ENCODE results near the gene TMEM273. TPM values are rescaled to one million over a fixed set of nuclear protein-coding genes. Genes with fewer than 3 reads are reported as not detected.
A peak's percentile ranks its signal among the peaks of the same experiment; 100 is the strongest.

Gene TMEM273
- total RNA-seq, 1 experiment from 2014 or later, result not detected

DNA sequence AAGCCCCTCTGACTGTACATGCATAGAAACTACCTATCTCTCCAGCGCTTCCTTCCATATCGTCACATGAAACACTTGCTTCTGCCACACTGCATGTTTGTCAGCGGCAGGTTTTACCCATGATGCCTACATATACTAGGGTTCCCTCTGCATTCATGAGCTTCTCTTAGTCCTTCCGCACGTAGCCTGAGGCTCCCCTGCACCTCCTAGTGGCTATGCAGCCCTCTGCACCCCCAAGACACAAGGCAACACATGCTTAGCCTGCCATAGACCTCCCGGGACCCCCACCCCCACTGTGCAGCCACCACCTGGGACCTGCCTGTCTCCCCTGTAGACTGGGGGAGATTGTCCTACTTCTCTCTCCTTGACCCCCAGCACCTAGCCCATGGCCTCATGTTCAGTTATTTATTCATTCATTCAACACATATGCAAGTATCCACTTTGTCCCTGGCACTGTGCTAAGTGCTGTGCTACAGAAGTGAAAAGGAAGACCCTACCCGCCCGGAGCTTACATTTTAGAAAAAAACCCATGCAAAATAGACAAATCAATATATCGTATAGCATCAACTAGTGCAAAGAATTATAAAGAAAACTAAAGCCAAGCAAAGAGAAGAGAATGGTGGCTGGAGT lies 23.5 kb downstream of the TMEM273 start:
- DNase-seq (ENCODE audit: low read depth), result peak; percentile 19

DNA sequence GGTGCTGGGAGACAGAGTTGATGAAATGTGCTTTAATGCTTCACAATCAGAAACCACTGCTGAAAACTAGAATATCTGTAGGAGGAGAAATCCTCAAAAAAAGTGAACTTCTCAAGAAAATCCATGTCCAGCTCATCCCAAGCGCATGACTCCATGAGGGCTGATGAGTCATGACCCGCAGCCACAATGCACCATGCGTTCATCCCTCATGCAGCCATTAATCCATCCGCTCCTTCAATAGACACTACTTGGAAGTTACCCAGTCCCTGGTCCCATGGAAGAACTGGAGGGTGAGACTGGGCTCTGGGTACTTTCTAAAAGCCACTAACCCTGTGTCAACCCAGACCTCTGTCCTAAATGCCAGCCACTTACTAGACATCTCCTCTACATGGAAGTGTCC lies 24.4 kb downstream of the TMEM273 start:
- DNase-seq (ENCODE audit: low read depth), result peak; percentile 77

DNA sequence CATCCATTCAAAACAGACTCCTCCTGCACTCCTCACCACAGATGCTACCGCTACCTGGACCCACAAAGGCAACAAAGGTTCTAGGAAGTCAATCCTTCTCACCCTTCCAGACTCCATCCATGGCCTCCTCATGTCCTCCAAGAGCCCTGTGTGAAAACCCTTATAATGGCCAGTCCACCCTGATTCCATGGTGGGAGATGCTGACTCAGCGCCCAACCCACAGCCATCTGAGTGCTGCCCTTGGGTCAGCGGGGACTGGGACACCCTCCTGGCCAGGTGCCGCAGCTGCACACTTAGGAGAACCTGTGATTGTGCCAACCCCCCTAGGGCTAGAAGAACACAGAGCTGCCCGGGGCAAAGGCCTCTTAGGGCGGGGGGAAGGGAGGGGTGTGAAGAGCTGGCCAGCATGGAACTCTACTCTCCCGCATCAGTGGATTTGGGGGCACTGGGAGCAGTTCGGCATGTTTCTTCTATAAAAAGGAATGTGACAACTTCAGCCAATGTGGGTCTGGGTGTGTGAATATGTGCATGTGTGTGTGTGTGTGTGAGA lies 25.4 kb downstream of the TMEM273 start:
- DNase-seq (ENCODE audit: low read depth), result no peak

DNA sequence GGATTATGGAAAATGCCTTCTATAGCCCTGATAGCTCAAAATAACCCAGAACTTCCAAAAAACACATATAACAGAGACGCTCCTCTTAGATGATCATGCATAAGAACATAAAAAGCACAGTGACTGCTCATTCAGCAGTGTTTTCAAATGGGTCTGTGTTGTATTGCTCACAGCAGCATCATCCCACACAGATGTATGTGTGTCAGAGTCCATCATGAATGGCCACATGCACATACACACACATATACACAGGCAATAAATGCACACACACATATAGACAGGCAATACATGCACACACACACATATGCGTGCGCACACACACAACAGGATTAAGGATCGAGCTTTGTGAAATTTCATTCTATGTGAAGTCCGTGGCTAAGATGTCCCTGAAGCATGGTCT lies 26.1 kb downstream of the TMEM273 start:
- DNase-seq (ENCODE audit: low read depth), result no peak

DNA sequence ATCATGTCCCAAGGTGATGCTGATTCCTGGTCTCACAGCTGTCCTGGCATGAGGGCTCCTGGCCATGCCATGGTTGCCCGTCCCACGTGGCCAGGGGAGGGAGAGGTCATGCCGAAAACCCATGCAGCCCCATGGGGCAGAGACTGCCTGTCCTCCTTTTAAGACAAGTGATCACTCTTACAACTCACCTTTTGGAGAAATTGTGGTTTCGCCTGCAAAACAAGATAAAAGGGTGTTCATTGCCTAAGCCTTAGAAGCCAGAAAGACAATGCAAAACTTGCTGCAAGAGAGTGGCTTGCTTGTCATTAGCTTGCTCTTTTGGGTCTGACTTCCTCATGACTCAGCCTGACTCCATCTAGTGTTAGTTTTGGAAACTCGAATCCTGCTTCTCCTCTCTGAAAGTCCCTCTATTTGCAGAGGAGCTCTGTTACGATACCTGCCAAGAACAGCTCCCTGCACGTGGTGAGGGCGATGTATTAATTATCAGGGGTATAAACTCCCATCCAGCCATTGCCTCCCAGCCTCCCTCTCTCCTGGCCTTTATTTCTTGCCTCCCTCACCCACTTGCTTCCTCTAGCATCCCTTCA lies 26.7 kb downstream of the TMEM273 start:
- DNase-seq (ENCODE audit: low read depth), result peak; percentile 58

DNA sequence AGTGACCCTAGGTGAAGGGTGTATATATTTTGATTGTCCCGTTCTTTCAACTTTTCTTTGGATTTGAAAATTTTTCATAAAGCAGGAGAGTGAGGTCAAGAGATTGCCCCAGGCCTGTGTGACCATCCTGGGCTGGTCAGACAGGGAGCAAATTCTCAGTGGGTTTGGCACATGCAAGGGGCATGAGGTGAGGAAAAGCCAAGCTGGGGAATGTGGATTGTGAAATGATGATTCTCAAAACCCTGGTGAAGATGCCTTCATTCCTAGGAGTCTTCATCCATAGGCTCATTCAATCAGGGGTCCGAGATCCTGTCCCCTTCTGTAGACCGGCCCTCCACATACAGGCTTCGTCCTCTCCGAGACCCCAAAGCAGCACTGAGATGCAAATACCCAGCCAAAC lies 27.4 kb downstream of the TMEM273 start:
- no peak for DNase-seq (ENCODE audit: low read depth)

DNA sequence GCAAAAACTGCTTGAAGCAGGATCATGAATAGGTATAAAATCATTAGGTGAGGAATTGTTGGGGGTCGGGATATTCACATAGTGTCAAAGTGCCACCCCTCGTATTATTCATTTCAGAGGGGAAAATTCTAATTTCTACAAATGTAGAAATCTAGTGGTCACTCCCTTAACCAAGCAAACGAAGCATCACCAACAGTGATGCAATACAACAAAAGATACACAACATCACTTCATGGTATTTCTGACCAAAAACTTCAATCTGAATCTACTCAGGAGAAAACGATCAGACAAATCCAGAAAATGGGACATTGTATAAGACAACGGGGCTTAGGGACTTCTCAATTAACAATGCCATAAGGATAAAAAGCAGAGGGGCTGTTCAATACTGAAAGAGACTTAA lies 28.1 kb downstream of the TMEM273 start:
- no peak for DNase-seq (ENCODE audit: low read depth)

DNA sequence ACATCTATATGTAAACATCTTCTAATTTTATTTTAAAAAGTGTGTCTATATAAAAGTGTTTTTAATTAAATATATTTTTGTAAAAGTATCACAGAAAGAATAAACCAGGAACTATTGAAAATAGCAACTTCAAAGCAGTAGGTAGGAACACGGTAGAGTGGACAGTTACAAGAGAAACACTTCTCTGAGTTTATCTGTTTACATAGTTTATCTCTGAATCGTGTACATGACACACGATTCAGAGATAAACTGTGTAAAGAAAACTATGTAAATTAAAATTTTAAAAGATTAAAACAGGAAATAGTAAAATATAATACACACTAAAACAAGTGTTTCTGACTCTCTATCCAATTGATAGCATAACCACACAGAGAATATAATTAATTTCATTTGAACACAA lies 29.3 kb downstream of the TMEM273 start:
- no peak for DNase-seq (ENCODE audit: low read depth)

DNA sequence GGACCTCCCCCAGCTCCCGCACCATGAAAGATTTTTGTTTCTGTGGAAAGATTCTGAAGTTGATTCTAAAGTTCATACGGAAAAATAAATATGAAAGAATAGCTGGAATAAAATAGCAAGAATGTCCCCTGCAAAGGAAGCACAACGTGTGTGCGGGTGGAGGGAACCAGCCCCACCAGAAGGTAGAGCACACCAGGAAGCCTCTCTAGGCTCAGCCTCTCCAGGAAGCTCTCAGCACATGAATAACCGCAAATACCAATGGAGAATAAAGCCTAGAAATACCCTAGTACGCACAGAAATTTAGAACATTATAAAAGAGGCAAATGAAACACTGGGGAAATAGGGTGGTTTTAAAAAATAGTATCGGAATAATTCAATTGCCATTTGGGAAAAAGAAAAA lies 29.8 kb downstream of the TMEM273 start:
- no peak for DNase-seq (ENCODE audit: low read depth)

DNA sequence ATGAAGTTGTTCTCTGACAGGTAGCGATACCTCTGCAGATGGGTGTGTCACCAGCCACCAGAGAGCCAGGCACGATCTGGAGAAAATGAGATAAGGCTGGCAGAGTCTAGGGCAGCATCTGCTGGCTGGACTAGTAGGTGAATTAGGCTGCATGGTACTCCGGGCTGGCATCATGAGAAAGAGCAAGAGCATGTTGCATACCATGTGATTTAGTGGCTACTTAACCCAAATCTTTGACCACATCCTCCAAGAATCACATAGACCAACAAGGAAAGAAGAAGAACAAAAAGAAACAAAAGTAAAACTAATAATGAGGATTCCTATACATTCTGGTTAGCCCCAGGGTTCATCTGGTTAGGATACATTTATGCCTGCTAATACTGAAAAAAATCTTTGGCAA lies 31.0 kb downstream of the TMEM273 start:
- no peak for DNase-seq (ENCODE audit: low read depth)

DNA sequence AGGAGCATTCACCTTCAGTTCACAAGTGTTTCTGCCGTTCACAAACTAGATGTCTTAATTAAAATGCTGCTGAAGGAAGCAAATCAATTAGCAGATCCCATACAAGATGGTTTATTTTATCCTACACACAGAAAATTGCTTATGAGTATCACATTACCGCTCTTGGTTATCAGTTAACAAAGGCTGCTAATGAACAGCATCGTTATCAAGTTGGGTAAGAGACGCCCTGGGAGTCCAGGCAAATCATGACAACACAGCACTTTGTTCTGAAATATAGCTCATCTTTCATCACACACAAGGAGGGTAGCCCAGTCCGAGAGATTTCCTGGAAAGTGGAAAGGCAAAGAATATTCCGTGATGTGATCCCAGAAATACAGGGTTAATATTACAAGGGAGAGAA lies 33.5 kb downstream of the TMEM273 start:
- no peak for DNase-seq (ENCODE audit: low read depth)

DNA sequence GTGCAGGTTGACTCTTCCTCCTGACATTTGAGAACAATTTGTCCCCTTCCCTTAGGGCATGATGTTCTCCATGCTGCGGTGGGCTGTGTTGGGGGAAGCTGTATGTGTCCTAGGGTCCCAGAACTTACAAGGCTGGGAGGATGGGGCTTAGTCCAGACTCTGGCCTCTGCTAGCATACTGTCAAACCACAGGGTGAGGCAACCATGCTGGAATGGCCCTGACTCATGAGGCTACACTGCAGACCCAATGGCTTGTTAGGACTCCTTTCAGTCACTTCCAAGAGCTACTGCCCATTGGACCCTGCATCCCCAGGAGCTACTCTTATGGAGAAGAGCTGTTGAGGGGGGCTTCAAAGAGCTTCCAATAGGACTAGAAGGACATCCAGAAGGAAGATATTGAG lies 34.2 kb downstream of the TMEM273 start:
- peak; percentile 31 for DNase-seq (ENCODE audit: low read depth)

DNA sequence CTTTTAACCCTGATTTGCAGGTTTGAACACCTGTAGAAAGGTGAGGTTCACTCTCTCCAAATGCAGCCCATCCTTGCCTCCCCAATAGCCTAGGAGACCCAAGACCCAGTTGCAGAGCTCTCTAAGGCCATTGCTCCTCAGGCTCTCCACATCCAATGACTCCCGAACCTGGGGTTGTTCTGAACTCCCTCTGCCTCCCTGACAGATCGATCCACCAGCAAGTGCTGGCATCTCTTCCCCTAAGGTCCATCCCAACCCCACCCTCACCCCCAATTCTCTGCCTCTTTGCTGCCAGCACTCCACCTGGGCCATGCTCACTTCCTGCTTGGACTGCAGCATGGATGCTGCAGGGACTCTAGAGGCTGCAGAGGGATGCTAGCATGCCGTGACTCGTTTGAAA lies 35.1 kb downstream of the TMEM273 start:
- DNase-seq (ENCODE audit: low read depth), result no peak

DNA sequence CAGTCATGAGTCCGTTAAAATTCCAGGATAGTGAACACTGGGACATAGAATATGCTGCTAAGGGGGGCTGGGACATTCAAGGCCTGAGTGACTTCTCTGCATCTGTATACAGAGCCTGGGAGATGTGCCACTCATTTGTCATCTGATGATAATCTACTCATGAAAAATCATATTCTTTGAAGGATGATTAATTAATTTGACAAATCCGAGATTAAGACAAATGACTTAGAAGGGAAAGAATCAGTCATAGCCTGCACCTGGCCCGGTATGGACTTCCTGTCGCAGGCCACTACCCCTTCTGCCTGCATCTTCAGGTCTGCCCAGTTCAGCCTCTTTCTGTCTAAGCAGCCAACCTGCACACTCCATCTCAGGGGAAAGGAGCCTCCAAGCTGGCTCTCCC lies 35.5 kb downstream of the TMEM273 start:
- no peak for DNase-seq (ENCODE audit: low read depth)

DNA sequence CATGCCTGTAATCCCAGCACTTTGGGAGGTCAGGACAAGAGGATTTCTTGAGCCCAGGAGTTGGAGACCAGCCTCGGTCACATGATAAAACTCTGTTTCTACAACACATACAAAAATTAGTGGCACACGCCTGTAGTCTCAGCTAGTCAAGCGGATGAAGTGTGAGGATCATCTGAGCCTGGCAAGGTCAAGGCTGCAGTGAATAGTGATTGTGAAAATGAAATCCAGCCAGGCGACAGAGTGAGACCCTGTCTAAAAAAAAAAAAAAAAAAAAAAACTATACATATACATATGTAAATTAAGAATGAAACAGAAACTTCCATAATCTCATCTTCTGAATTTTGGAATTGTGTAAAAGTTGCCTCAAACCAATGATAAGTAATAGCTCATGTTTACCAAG lies 36.2 kb downstream of the TMEM273 start:
- DNase-seq (ENCODE audit: low read depth), result no peak

DNA sequence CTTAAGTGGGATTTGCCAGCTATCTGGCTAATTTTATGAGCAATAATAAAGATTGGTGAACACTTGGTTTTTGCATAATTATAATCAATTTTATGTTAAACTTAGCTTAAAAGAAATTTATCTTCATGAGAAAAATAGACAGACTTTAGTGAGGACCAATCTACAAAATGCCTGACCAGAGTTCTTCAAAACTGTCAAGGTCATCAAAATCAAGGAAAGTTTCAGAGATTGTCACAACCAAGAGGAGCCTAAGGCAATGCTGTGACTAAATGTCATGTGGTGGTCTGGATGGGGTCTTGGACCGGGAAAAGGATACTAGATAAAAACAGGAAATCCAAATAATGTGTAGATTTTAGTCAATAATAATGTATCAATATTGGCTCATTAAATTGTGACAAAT lies 36.7 kb downstream of the TMEM273 start:
- no peak for DNase-seq (ENCODE audit: low read depth)

DNA sequence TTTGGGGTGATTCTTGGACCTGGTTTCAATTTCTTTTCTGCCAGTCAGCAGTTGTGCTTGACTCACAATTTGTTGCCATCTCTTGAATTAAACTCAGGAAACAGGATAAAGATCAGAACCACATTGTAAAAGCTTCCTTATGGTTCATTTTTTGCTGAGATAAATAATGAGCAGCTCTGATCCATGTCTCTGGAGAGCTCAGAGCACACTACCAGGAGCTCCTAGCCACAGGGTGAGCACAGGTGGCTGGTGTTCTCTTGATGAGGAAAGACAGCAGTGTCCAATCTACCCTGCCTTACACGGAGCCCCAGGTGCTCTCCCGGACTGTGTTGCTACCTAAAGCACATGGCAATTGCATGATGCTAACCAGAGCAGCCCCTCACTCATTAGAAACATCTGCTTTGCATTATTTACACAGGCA lies 37.2 kb downstream of the TMEM273 start:
- no peak for DNase-seq (ENCODE audit: low read depth)

DNA sequence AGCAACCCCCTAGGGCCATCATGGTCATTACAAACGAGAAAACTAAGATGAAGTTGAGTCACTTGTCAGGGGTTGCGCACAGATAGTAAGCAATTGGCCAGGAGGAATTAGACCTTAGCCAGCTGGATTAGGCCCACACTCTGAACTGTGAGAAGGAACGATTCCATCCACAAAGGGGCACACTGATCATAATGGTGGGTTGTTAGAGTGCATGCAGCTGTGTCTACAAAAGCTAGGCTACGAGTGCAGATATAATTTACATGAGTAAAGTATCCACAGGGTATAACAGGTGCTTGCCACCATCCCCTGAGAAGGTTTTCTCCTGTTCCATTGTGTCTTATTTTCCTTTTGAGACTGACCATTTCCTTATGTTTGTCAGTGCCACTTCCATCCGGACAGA lies 37.8 kb downstream of the TMEM273 start:
- DNase-seq (ENCODE audit: low read depth), result no peak

DNA sequence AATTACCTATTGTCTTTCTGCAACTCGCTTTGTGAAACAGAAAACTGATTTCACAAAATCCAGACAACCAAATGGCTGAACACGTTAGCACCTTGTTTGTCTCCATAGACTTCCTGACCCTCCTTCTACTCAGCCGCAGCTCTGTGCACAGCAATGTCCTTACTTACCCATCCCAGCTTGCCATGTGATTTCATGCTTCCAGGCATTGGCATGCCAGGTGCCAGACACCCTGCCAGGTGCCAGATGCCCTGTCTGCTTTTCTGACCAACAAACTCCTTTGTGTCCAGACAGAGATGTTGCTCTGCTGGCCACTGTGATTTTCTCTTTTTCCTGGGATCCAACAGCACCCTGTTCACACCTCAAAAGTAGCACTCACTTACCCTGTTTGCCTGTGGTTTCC lies 38.3 kb downstream of the TMEM273 start:
- DNase-seq (ENCODE audit: low read depth), result no peak

DNA sequence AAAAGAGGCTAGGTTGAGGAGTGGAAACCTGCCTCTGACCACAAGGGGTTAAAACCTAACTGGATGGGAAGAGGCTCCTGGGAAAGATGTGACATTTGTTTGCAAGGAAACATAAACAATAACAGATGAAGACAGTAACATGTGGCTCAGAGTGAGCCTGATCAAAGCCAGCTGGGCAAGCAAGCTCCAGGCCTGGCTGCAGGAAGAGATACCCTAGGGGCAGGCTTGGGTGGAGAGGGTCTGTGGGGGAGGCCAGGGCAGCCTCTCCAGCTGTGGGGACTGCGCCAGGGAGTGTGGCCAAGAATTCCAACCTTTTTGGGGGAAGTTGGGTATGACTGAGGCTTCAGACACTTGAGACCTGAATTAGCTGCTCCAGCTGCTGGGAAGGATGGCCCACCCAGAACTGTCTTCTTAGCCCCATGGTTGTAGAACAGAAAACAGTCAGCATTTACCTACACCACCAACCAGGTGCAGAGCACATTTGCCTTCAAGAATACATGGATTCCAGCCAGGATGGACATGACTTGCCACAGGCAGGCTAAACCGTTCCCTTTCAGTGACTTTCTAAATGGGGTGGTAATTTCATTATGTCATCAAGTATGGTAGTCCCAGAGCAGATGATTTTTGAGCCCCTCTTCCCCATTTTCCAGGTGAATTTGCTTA lies 44.0 kb downstream of the TMEM273 start:
- no peak for DNase-seq (ENCODE audit: low read depth)

DNA sequence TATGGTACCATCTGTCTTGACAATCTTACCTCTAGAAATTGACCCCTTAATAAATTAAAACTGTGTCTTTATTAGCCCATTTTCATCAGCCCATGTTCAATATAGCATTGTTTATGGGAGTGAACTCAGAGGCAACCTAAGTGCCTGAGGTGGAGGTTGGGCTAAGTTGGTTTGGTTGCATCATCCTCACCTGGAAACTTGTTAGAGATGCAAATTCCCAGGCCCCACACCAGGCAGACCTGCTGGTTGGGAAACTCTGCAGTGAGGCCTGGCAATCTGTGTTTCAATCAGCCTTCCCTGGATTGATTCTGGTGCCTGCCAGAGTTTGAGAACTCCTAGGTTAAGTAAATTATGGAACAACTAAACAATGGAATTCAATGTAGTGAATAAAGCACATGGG lies 44.9 kb downstream of the TMEM273 start:
- no peak for DNase-seq (ENCODE audit: low read depth)

DNA sequence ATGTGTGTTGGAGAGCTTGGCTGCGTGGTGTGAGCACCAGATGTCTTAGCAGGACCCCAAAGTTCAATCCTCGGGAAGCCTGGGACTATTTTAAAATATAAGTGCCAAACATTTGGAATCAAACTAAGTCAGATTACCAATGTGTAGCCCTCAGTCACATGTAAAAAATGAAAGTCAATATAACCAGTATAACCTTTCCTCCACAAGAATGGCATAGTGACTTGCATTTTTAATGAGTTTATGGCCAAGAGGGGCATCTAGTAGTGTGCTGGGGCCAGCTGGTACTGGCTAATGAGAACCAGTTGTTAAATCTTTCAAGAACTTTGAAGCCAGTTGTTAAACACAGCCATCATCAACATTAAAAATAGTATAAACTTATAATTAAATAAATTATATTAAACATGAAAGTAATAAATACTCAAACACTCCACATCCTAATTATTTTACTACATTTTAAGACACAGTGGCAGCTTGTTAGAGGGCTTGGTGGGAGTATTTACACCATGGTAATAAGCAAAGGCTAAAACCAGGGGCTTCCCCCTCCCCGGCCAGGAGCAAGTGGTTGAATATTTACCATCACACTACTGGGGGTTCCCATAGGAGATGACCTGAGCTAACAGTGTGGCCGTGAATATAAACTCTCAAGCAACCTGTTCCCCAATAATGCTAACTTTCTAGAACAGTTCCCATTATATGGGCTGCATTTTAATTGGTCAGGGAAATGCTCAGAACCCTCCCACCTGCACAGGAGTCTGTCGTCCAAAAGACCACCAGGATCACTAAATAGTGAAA lies 46.5 kb downstream of the TMEM273 start:
- DNase-seq (ENCODE audit: low read depth), result no peak
